DMS53 (cell line): Measurements from ENCODE around the gene TMEM53.
A peak's percentile ranks its signal among the peaks of the same experiment; 100 is the strongest.
"Not testable (repeated sequence)": the region's sequence is repeated elsewhere in the genome, so short reads cannot be mapped to it uniquely, and the experiment has no call there.

ENCODE experiments used
- DNase-seq: peaks from one replicate; lab custom pipeline; 2025; lab: John Stamatoyannopoulos, UW

Gene TMEM53

DNA sequence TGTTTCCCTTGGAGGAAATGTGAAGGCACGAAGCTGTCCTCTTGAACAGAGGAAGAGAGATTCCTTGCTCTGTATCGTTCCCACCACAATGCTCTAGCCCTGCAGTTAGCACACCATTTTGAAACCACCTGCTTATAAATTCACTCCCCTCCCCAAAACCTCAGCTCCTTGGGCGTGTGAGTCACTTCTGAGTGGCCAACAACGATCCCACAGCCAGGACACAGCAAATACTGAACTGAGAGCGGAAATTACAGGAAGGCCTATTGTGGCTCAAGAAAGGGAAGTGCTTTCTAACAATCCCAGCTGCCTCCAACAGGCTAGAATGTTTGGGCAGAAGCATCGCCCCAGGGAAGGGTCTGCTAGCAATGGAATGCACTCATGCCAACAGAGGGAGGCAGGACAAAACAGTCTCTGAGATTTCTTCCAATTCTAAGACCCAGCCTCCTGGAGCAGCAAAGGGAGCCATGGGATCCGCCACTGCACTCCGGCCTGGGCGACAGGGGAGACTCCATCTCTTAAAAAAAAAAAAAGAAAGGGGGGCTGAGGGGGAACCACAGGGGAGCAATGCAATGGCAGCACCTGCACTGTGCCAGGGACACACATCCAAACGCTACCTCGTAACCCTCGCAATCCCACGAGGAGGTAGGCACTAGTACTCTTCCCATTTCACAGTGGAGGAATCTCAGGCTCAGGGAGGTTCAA is 1.9 kb downstream of the TMEM53 start:
- DNase-seq = no peak

- DNase-seq = no peak
Measured at GRCh38 chr1:44670751-44671640, 3.3 kb downstream of the TMEM53 start.

- DNase-seq = not testable (repeated sequence)
Measured at GRCh38 chr1:44666719-44667118, 7.6 kb downstream of the TMEM53 start.

GRCh38 chr1:44664730-44665370 is 9.4 kb downstream of the TMEM53 start:
- no peak for DNase-seq

- DNase-seq = no peak
Measured at GRCh38 chr1:44663417-44663816, 10.9 kb downstream of the TMEM53 start.

- DNase-seq = no peak
Measured at GRCh38 chr1:44662683-44663030, 11.6 kb downstream of the TMEM53 start.

- peak; percentile 62 for DNase-seq
Measured at GRCh38 chr1:44661781-44662682, 12.2 kb downstream of the TMEM53 start.

GRCh38 chr1:44660176-44660575 is 14.1 kb downstream of the TMEM53 start:
- no peak for DNase-seq

DNA sequence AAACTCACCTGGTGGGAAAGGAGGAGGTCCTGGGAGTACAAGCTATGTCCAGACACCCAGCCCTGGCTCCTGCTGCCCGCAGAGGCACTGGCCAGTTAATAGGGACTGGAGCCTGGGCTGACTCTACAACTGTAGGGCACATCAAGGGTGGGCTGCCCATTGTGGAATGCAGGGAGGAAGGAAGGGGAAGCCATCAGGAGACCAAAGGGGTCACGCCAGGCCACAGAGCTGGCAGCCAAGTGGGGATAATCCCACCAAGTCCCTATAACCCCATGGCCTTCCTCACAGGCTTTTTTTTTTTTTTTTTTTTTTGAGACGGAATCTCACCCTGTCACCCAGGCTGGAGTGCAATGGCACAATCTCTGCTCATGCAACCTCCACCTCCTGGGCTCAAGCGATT is 14.7 kb downstream of the TMEM53 start:
- no peak for DNase-seq

- DNase-seq = peak; percentile 59
Measured at GRCh38 chr1:44655609-44656008, 18.7 kb downstream of the TMEM53 start.

- DNase-seq = no peak
Measured at GRCh38 chr1:44654621-44655187, 19.6 kb downstream of the TMEM53 start.

GRCh38 chr1:44653107-44653964 is 20.9 kb downstream of the TMEM53 start:
- DNase-seq = no peak

- DNase-seq = peak; percentile 84
Measured at GRCh38 chr1:44652445-44653106, 21.7 kb downstream of the TMEM53 start.

DNA sequence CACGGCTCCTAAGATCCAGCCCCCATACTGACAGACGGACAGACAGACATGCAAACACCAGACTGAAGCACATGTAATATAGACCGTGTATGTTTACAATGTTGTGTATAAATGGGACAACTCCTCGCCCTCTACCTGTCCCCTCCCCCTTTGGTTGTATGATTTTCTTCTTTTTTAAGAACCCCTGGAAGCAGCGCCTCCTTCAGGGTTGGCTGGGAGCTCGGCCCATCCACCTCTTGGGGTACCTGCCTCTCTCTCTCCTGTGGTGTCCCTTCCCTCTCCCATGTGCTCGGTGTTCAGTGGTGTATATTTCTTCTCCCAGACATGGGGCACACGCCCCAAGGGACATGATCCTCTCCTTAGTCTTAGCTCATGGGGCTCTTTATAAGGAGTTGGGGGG is 23.2 kb downstream of the TMEM53 start:
- DNase-seq = no peak

DNA sequence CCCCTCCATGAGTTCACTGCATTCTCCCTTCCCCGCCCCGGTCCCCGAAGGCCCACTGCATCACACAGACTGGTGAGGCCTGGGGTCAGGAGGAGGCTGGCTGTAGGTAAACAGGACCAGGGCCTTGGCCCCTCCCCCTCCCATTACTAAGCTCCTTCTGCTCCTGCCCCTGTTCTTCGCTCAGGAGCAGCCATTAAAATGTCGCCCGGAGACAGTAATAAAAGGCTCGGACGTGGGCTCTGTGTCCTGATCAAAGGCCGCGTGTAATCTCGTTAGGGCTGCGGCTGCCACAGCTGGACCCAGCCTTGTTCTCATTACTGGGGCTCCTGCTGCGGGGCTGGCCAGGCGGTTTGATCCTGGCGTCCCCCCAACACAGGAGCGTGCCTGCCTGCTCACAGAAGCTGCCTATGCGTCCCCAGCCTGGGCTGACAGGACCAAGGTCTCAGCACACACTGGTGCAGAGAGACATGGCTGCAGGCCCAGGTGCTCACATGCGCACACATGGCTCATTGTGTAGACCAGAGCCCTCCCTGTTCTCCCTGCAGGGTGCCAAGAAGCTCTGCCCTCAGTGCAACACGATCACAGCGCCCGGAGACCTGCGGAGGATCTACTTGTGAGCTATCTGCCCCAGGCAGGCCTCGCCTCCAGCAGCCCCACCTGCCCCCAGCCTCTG is 24.0 kb downstream of the TMEM53 start:
- DNase-seq = no peak

GRCh38 chr1:44649788-44650158 is 24.5 kb downstream of the TMEM53 start:
- DNase-seq = no peak

DNA sequence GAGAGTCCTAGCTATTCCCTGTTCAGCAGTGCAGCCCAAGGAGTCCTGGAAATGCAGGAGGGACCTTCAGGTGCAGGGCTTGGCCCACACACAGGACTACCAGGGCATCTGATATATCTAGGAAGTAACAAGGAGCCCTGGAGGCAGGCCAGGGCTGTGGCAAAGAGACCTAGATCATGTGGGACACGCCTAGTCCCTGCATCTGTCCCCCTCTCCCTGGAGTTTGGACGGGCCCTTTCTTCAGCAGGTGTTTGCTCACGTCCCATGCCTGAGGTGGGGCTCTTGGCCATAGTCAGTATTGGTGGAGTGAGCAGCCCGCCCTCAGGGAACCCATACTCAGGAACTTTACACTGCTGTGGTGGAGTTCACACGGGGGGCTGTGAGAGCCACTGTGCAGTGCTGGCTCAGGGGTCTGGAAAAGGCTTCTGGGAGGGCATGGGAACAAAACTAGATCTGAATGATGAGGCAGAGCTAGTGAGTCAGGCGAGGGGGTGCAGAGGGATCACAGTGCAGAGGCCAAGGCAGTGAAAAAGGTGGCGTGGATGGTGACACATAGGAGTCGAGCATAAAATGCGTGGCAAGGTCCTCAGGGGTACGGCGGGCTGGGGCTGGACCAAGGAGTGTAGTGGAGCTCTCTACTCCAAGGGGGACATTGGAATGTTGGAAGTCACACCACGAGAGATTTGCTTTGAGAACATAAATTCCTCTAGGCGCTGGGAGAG is 25.6 kb downstream of the TMEM53 start:
- no peak for DNase-seq

DNA sequence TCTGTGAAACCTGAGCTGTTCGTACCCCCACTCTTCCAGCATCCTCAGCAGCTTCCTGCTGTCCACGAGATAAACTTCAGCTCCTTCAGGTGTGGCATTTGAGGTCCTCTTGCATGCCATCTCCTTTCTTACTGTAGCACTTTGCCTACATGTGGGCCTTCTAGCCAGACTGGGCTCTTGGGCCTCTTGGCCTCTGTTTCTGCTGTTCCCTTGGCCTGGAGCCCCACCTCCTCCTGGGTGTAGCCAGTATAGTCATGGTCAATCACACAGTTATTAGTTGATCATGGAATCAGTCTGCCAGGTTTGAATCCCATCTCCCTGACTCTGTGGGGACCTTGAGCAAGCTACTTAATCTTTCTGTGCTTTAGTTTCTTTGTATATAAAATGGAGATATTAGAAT is 26.4 kb downstream of the TMEM53 start:
- no peak for DNase-seq
